CD4-positive, alpha-beta T cell treated with Interferon alpha-2 for 1 hour (primary cell): Measurements from ENCODE around the gene KRT79.

Source experiments
- DNase-seq, 2 donors: peaks; one replicate each; pipeline ENCODE4 v3.0.0-alpha.2; 2020 to 2022

KRT79 gene

DNA sequence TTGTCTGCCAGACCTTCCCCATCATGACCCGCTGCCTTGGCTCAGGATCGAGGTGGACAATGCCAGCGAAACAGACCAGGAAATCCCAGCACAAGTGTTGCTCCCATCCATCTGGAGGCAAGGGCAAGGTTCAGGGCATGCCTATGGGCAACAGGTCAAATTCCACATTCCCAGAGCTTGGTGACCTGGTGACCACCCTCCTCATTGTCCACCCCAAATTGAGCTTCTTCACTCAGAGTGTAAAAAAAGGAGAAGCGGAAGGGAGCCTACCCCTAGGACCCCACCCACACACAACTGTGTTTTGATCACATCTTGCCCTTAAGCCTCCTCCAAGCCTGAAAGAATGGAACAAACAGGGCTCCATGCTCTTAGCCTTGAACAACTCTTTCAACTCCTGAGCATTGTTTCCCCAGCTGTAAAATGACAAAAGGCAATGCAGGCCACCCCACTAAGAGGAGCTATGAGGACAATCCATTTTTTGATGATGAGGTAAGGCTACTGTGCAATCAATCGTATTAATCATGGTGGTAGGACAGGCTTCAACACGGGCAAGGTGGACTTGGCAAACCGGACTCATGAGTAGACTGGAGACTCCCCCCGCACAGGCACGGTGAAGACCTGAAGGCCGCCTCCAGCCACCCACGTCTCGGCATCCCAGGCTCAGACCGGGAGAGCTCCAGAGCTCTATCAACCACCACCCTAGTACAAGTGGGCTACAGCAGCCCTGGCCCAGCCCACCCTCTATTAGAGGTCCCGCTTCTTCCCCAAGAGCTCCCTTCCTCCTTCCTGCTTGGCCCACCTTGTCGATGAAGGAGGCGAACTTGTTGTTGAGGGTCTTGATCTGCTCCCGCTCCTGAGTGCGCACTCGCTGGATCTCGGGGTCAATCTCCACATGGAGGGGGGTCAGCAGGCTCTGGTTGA is 866 bp downstream of the KRT79 start:
- no peak for DNase-seq

DNA sequence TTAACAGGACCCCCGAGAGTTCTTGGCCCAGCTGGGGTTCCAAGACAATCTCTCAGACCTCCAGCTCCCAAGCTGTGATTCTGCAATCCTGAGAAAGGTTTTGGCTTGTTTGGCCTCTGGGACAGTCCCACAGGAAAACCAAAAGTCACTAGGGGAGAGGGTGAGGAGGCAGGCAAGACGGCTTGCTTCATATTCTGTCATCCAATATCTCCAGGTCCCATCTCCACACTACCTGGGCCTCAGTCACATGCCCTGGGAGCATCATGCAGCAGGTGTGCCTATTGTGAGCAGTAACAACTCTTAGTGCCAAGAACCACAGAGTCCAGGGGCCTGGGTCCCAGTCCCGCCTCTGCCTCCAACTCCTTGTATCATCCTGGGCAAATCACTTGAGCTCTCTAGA is 1.7 kb downstream of the KRT79 start:
- no peak for DNase-seq

DNA sequence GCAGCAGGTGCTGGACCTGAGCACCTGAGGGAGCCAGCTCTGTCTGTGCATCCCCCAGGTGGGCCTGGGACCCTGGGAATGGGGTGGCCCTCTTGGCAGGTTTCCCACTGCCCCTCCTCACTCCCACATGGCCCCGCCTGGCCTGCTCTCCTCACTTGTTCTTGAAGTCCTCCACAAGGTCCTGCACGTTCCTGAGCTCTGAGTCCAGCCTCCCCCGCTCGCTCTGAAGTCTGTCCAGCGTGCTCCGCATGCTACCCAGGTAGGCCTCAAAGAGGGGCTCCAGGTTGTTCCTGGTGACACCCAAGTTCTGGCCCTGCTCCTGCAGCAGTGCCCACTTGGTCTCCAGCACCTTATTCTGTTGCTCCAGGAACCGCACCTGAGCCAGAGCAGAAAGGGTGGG is 2.9 kb downstream of the KRT79 start:
- DNase-seq, result no peak

DNA sequence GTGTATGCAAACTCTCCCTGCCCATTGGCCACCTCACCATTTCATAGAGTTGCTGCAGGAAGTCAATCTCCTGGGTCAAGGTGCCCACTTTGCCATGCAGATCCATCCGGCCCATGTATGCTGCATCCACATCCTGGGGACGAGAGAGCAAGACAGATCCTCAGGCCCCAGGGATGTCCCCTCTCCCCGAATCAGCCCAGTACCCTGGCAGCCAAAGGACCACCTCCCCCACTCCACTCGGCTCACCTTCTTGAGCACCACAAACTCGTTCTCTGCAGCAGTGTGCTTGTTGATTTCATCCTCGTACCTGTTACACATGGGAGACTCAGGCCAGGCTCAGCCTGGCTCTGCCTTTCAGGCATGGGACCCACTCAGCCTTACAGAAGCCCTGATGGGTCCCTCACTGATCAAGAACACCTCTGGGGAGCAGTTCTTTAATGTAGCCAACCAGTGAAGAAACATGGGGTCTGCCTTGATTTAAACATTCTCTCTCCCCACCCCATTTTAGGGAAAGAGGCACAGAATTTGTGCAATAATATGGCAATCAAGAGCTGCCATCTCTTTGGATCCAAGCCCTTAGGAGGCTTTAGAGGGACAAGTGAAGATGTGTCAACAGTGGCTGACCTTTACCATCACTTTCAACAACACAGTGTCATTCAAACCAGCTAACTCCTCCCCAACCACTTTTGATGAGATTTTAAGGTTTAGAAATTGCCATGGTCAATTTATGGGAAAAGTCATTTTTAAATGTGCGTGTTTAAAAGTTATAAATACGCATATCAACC is 3.9 kb downstream of the KRT79 start:
- DNase-seq, result no peak

DNA sequence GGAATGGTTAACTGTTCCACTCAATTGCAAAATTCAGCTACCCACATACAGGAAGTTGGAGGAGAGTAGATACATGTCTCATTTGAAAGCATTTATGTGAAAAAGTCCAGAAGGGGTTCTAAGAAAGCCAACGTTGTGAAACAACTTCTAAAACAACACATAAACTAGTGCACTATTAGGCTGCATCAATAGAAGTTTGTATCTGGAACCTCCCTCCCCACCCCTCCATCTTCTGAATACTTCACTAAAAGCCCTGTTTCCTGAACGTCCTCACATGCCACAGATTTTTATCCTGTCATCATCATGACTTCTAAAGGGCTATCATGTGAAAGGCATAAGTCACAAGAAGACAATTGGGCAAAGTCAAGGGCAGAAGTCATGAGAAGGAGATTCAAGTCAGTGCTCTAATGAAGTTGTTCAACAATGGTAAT is 5.5 kb downstream of the KRT79 start:
- no peak for DNase-seq

DNA sequence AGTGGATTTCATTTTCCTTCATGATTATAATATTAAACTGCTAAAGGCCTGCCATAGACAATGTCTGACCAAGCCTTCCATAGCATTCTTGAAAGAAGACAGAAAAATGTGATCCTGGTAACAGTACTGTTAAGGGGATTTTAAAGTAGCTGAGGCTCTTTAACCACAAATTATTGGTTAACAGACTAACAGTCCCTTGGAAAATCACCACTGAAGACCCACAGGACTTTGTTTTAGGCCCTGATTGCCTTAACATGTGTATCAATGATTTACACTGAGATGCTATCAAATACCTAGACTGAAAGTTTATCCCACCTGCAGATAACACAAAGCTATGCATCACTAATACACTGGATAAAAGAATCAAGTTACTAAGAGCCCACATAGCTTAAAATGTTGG is 6.0 kb downstream of the KRT79 start:
- DNase-seq, result no peak

DNA sequence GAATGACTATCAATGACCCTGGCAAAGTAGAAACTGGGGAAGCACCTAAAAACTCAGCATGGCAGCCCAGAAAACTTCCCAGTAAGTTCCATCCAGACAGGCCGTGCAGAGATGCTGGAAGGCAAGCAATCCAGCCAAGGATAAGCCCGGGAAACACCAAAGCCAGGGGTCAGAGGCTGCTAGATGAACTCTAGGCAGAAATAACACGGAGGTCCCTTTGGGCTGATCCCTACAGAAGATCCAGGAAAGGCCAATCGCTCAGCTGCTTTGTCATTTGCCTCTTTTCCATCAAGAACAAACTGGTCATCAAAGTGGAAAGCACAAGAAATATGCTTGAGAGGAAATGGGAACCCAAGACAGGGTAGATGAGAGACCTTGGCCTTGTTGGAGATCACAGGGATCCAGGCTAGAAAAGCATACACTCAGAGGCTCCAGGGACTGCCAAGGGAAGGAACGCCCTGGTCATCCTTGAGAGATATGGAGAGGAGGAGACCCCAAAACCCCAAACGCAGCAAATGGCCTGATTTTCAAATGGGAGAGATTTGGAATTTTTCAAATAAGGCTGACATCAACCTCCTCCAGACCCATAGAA is 6.5 kb downstream of the KRT79 start:
- DNase-seq, result no peak

DNA sequence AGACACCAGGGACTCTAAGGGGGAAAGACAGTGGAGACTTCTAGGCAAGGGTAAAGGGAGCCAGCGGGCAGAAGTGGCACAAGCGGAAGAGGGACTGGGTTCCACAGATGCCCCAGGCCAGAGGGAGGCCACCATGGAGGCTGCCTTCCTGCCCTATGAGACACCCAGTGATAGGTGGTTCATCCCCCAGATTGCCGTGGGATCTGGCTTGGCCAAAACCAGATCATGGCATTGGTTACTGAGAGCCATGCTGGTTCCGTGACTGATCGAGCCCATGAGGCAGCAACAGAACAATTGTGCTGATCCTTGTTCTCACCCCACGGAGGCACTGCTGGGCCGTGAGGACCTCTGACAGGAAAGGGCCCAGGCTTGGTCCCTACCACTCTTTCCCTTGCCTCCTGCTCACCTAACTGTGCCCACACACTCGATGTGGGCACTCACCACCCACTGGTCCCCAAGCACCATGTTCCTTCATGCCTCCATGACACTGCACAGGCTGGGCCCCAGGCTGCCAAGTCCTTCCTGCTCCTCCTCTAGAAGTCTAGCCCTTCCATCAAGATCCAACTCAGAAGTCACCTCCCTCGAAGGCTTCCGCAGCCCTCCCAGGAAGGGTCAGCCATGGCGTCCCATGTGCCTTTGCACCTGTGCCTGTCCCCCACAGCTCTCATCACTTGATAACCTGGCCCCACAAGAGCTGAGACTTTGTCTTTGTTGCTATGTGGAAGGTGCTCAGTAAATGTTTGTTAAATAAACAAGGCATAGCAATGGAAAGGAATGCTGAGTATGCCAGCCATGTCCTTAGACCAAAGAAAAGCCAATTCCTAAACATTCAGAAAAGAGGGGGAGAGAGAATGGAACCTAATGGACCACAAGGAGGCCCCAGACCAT is 7.3 kb downstream of the KRT79 start:
- no peak for DNase-seq

DNA sequence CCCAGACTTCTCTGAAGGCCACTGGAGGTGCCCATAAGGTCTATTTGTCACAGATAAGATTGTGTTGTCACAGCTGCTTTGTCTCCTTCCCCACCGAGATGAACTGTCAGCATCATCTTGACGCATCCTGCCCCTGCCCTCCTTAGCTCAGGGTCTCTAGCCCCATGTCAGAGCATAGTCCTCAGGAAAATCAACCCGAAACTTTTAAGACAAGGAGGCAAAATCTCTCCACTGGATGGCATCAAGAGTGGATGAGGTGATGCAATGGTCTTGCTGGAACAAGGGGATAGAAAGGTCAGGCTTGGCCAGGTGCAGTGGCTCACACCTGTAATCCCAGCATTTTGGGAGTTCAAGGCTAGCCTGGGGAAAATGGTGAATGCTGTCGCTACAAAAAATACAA is 8.2 kb downstream of the KRT79 start:
- DNase-seq, result no peak

DNA sequence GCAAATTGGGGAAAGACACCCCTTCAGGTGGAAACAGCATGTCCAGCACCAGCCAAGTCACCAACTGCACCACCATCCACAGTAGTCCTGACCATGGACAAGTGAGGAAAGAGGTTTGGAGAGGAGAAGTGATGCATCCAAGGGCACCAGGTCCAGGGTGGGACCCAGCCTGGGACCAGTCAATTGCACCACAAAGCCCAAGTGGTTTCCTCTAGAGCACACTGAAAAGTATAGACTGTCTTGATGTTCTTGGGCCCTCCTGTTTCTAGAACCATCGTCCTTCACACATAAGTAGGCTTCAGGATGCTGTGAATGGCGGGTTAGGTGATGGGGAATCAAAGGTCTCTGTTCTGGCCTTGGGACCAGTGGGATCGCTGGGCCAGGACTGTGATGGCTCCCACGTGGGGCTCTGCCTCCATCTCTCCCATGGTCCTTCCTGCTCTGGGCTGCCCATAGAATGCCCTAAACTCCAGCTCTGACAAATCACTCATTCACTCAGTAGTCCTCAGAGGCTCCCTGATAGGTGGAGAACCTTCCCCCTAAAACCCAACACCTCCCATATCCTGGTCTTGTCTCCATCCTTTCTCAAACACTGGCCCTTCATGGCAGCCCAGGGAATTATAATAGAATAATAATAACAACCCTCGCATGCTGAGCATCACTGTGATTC is 9.2 kb downstream of the KRT79 start:
- DNase-seq, result no peak

DNA sequence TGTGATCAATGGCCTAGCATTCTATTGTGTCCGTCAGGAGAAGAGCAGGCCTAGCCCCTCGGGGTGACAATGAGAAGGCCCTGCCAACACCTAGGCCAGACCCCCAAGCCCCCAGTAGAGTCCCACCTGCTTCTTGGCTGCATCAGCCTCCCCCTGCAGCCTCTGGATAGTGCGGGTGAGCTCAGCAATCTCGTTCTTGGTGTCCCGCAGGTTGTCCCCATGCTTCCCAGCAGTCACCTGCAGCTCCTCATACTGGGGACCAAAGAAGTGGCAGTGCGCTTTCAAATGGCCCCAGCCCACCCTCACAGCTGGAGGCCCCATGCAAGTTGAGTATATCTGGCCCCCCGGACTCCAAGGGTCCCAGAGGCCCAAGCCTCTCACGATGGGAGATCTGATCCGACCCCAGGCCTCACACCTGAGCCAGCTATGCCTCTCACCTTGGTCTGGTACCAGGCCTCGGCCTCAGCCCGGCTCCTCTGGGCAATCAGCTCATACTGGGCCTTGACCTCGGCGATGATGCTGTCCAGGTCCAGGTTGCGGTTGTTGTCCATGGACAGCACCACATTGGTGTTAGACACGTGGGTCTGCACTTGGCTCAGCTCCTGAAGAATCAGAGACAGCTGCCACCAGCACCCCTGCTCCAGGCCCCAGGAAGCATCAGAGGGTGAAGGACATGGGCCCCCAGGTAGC is 10.2 kb downstream of the KRT79 start:
- DNase-seq, result no peak

DNA sequence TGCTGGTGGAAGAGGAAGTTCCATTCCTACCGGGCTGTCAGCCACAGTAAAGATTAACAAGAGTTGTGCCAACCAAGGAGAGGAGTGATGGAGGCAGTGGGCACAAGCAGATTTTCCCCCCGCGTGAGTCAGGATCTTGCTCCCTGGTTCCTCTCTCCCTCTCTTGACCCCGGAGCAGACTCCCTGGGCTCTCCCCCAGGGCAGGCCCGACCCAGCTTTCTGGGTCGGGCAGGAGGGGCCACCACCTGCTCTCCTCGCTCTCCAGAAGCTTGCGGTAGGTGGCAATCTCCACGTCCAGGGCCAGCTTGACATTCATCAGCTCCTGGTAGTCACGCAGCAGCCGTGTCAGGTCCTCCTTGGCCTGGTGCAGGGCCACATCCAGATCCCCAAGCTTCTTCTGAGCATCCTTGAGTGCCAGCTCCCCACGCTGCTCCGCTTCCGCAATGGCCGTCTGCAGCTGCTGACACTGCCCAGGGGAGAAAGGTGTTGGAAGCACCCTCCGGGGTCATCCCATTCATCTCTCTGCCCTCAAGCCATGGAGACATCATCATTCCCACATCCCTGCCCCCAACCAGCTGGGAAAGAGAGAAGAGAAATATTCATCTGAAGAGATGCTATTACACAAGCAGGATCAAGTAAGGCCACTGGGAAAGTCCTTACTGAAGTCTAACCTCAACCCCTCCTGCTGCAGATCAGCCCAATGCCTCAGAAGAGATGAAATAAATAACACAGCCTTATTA is 11.2 kb downstream of the KRT79 start:
- no peak for DNase-seq

DNA sequence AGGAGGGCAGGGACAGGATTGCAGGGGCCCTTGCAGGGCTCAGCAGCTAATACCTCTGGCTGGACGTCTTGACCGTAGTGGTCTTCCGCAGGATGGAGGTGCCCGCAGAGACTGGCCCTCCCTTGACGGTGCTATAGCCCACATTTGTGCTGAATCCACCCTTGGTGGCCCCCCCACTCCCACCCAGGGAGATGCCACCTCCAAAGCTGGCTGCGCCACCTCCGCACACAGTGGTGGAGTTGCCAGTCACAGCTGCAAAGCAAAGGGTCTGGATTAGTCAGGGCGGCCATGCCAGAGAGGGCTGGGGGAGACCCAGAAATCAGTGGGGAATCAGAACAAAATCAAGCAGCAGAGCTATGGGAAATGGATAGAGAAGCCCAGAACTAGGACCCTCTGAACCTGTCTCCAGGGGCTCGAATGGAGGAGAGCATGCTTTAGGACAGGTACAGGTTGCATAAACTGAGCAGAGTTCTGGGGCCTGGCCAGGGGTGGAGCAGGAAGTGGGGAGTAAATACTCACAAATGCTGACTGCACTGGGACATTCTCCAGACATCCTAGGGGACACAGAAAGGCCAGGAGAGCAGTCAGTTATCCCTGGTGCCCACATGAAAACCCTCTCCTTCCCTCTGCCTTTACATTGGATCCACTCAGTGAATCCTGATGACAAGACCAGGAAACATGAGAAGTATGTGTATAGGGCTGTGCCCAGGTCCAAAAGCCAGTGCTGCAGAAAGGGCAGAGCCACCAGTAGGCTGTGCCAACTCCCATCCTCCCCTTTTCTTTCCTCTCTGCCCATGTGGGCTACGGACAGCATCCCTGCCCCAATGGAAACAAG is 12.1 kb downstream of the KRT79 start:
- no peak for DNase-seq

DNA sequence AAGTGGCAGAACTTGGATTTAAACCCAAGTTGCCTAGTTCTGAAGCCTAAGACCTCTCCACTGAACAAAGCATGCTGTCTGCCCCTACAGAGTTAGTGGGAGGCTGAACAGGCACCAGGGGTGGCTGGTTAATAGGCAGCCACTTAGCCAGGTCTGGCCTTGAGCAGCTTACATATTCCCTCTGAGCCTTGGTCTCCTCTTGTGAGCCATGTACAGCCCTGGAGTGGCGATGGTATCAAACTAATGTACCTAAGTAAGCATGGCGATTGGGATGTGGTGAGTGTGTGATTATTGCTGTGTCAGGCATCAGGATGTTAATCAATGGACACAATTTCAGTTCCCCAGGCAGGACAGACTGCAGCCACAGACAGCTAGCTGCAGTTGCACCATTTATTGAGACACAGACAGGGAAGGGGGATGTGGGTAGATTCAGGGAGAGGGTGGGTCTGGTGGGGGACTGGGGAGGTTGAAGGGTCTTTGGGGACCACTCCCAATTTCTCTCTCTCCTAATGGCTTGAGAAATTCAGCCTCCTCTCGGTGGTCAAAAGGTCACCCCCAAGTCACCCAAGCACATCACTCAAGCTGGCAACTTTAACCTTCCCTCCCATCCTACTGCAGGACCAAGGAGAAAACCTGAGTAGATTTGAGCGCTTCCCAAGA is 12.9 kb downstream of the KRT79 start:
- DNase-seq, result no peak

DNA sequence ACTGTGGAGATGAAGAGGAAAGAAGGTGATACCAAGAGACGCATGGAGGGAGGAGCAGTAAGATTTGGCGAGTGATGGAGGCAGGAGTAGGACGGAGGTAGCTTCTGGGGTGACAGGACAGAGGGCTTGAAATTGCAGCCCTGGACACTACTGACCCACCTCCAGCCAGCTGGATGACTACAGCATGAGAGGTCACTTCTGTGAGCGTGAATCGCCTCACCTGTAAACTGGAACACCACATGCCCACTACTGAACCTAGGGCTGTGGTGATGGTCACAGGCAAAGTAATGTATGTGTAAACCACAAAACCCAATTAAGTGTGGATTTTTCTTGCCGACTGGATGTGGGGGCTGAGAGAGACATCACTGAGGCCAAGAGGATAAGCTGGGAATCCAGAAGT is 13.6 kb downstream of the KRT79 start:
- DNase-seq, result no peak

DNA sequence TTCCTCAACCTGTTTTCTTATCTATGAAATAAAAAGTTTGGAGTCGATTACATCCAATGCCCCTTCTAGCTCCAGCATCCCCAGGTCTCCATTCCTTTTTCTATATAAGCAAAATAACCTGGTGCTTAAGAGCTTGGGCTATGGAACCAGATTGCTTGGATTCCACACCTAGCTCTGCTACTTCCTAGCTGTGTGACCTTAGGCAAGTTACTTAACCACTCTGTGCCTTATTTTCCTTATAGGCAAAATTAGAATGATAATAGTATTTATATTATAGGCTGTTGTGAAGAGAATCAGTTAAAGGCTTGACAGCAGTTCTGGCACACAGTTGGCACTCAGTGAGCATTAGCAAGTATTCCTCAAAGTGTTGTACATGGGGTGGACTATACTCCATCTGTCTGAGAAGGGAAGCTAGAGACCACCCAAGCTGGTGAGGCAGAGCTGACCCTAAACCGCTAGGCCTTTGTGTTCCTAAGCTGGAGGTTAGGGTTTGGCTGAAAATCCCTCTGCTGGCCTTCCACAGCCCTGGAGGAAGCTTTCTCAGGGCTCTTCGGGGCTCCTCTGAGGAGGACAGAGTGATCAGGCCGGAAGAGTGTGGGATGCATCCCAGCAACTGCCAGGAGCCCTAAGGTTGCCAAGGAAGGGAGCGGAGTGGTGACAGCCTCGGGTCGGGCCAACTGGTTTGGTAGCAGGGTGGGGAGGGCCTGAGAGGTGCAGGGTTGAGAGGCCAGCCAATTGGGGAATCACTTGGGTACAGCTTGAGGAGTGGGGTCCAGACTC is 14.2 kb downstream of the KRT79 start:
- no peak for DNase-seq

DNA sequence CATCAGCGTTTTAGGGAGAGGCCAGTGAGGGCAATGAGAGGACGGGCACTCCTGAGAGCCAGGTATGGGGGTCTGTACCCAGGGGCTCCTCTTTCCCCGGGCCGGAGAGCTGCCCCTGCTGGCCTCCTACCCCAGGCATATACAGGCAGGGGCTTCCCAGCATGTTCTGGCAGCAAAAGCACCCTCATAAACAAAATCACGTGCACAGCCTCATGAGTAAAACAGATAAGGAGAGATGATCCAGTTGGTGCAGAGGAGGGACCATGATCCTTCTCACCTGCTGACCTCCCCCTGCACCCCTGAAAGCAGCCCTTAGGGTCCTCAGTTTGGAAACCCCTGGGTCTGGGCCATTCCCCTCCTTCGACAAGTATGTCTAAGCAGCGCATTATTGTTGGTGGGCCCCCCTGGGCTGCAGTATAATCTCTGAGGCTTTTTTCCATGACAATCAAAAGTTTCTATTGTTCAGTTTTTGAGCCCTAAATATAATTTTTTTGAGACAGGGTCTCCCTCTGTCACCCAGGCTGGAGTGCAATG is 15.2 kb downstream of the KRT79 start:
- DNase-seq, result no peak

DNA sequence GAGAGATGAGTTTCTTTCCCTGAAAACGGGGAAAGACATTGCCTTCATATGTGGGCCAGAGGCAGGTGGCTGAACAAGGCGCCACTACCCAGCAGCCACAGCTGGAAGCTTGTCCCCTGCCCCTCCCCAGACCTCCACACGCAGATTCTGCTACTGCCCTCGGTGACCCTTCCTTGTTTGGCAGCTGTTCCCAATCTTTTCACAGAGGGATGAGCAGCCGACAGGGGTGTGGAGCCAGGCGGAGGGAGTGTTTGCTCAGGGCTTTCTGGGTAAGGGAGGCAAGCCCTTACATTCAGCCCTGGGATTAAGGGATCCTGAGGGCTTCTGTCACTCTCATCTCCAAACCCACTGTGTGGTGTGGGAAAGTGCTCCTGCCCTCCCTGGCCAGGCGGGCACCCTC is 15.7 kb downstream of the KRT79 start:
- no peak for DNase-seq
